ENCODE data around the gene ICAM4. TPM values are rescaled to one million over a fixed set of nuclear protein-coding genes. Genes with fewer than 3 reads are reported as not detected.

The ICAM4 gene
- total and polyA plus RNA-seq, 9 of the 15 experiments (the other 6 are each of a cell fraction or from before 2014, with no cell fraction given) = 14.1 to 86.1 (median 29.6) TPM

DNA sequence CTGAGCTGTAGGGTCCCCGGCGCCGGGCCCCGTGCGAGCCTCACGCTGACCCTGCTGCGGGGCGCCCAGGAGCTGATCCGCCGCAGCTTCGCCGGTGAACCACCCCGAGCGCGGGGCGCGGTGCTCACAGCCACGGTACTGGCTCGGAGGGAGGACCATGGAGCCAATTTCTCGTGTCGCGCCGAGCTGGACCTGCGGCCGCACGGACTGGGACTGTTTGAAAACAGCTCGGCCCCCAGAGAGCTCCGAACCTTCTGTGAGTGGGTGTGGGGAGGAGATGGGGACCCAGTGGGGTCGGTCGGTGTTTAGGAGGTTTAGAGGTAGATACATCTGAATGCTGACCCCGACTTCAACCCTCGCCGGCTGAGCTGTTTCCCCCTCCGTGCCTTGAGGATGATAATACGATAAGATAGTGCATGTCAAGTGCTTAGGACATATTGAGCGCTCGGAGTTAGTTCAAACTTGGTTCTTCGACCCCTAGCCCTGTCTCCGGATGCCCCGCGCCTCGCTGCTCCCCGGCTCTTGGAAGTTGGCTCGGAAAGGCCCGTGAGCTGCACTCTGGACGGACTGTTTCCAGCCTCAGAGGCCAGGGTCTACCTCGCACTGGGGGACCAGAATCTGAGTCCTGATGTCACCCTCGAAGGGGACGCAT, 4.9 kb downstream of the ICAM4 start (continued):
- TF ChIP-seq, protein P1, sequence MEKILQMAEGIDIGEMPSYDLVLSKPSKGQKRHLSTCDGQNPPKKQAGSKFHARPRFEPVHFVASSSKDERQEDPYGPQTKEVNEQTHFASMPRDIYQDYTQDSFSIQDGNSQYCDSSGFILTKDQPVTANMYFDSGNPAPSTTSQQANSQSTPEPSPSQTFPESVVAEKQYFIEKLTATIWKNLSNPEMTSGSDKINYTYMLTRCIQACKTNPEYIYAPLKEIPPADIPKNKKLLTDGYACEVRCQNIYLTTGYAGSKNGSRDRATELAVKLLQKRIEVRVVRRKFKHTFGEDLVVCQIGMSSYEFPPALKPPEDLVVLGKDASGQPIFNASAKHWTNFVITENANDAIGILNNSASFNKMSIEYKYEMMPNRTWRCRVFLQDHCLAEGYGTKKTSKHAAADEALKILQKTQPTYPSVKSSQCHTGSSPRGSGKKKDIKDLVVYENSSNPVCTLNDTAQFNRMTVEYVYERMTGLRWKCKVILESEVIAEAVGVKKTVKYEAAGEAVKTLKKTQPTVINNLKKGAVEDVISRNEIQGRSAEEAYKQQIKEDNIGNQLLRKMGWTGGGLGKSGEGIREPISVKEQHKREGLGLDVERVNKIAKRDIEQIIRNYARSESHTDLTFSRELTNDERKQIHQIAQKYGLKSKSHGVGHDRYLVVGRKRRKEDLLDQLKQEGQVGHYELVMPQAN (IDR thresholded peaks at IDR 0.05; ENCODE audit: borderline replicate concordance) = 0 out of 2 replicates have a peak, but pooled peaks have one; percentile 12
- TF ChIP-seq, protein P2, sequence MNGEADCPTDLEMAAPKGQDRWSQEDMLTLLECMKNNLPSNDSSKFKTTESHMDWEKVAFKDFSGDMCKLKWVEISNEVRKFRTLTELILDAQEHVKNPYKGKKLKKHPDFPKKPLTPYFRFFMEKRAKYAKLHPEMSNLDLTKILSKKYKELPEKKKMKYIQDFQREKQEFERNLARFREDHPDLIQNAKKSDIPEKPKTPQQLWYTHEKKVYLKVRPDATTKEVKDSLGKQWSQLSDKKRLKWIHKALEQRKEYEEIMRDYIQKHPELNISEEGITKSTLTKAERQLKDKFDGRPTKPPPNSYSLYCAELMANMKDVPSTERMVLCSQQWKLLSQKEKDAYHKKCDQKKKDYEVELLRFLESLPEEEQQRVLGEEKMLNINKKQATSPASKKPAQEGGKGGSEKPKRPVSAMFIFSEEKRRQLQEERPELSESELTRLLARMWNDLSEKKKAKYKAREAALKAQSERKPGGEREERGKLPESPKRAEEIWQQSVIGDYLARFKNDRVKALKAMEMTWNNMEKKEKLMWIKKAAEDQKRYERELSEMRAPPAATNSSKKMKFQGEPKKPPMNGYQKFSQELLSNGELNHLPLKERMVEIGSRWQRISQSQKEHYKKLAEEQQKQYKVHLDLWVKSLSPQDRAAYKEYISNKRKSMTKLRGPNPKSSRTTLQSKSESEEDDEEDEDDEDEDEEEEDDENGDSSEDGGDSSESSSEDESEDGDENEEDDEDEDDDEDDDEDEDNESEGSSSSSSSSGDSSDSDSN (IDR thresholded peaks at IDR 0.05; ENCODE audit: borderline replicate concordance in 1 of 2, low read depth in 2 of 2, low read length in 2 of 2) = peak in 1 of 2 experiments; percentile 60; a peak in 1 of 4 replicates
- TF ChIP-seq TEAD4 (IDR thresholded peaks at IDR 0.05; ENCODE audit: low read length) (no peak), TEAD4 (CRISPR knock-in tag; IDR thresholded peaks at IDR 0.05; ENCODE audit: borderline replicate concordance) (no peak), ZFP36 (IDR thresholded peaks at IDR 0.05; ENCODE audit: low read depth, low read length, partially characterized antibody) (peak; percentile 35), RBM15 (IDR thresholded peaks at IDR 0.05; ENCODE audit: insufficient read depth, low read length) (no peak), HDGF (IDR thresholded peaks at IDR 0.05) (no peak), KAT7 (CRISPR knock-in tag; IDR thresholded peaks at IDR 0.05; ENCODE audit: borderline replicate concordance) (peak; percentile 88), ZFX (CRISPR knock-in tag; IDR thresholded peaks at IDR 0.05) (peak; percentile 47), FOXJ3 (CRISPR knock-in tag; IDR thresholded peaks at IDR 0.05) (no peak)
- TF ChIP-seq, protein P3, sequence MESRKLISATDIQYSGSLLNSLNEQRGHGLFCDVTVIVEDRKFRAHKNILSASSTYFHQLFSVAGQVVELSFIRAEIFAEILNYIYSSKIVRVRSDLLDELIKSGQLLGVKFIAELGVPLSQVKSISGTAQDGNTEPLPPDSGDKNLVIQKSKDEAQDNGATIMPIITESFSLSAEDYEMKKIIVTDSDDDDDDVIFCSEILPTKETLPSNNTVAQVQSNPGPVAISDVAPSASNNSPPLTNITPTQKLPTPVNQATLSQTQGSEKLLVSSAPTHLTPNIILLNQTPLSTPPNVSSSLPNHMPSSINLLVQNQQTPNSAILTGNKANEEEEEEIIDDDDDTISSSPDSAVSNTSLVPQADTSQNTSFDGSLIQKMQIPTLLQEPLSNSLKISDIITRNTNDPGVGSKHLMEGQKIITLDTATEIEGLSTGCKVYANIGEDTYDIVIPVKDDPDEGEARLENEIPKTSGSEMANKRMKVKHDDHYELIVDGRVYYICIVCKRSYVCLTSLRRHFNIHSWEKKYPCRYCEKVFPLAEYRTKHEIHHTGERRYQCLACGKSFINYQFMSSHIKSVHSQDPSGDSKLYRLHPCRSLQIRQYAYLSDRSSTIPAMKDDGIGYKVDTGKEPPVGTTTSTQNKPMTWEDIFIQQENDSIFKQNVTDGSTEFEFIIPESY (CRISPR knock-in tag; IDR thresholded peaks at IDR 0.05) = no peak
- TF ChIP-seq, protein P4, sequence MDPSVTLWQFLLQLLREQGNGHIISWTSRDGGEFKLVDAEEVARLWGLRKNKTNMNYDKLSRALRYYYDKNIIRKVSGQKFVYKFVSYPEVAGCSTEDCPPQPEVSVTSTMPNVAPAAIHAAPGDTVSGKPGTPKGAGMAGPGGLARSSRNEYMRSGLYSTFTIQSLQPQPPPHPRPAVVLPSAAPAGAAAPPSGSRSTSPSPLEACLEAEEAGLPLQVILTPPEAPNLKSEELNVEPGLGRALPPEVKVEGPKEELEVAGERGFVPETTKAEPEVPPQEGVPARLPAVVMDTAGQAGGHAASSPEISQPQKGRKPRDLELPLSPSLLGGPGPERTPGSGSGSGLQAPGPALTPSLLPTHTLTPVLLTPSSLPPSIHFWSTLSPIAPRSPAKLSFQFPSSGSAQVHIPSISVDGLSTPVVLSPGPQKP (CRISPR knock-in tag; IDR thresholded peaks at IDR 0.05) = no peak
- TF ChIP-seq, protein P5, sequence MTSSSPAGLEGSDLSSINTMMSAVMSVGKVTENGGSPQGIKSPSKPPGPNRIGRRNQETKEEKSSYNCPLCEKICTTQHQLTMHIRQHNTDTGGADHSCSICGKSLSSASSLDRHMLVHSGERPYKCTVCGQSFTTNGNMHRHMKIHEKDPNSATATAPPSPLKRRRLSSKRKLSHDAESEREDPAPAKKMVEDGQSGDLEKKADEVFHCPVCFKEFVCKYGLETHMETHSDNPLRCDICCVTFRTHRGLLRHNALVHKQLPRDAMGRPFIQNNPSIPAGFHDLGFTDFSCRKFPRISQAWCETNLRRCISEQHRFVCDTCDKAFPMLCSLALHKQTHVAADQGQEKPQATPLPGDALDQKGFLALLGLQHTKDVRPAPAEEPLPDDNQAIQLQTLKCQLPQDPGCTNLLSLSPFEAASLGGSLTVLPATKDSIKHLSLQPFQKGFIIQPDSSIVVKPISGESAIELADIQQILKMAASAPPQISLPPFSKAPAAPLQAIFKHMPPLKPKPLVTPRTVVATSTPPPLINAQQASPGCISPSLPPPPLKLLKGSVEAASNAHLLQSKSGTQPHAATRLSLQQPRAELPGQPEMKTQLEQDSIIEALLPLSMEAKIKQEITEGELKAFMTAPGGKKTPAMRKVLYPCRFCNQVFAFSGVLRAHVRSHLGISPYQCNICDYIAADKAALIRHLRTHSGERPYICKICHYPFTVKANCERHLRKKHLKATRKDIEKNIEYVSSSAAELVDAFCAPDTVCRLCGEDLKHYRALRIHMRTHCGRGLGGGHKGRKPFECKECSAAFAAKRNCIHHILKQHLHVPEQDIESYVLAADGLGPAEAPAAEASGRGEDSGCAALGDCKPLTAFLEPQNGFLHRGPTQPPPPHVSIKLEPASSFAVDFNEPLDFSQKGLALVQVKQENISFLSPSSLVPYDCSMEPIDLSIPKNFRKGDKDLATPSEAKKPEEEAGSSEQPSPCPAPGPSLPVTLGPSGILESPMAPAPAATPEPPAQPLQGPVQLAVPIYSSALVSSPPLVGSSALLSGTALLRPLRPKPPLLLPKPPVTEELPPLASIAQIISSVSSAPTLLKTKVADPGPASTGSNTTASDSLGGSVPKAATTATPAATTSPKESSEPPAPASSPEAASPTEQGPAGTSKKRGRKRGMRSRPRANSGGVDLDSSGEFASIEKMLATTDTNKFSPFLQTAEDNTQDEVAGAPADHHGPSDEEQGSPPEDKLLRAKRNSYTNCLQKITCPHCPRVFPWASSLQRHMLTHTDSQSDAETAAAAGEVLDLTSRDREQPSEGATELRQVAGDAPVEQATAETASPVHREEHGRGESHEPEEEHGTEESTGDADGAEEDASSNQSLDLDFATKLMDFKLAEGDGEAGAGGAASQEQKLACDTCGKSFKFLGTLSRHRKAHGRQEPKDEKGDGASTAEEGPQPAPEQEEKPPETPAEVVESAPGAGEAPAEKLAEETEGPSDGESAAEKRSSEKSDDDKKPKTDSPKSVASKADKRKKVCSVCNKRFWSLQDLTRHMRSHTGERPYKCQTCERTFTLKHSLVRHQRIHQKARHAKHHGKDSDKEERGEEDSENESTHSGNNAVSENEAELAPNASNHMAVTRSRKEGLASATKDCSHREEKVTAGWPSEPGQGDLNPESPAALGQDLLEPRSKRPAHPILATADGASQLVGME (CRISPR knock-in tag; IDR thresholded peaks at IDR 0.05) = no peak
